Femur (tissue), 1 donor: ENCODE results near the gene C12orf42.
"Not testable (repeated sequence)": the region's sequence is repeated elsewhere in the genome, so short reads cannot be mapped to it uniquely, and the experiment has no call there.

ENCODE experiments used
- DNase-seq: peaks from one replicate; pipeline ENCODE4 v3.0.0-alpha.2; 2017

C12orf42 gene

DNA sequence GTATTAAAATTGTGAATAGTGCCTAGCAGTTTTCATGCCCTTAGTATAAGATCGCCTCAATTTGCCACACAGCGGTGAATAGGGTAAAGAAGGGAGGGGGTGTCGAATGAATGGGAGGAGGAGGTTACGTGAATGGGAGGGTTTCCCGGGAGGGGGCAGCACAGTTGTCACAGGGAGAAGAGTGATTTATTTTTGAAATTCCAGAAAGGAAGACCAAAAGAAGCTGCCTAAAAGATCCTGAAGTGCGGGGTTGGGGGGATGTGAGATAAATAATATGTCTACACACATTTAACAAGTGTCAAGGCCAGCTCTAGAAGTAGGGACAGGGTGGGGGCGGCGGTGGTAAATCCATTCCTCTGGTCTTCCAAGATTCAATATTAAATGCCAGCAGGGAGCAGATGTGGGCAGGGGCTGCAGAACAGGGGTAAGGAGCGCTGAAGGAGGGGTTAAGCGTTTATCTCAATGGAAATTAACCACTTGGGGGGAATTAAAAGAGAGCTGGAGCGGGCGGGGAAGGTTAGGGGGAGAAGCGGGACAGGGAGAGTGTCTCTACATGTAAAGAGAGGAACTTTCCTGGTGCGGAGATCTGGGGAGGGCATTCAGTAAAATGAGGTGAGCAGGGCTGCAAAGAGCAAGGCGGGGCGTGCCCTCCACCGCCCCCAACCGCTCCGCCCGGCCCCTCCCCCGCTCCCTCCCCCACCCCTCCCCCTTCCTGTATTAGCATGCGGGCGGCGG lies 867 bp downstream of the C12orf42 start:
- DNase-seq, result no peak

- no peak for DNase-seq
Observed at GRCh38 chr12:103494051-103494733, 1.6 kb downstream of the C12orf42 start.

- no peak for DNase-seq
Observed at GRCh38 chr12:103493199-103493598, 2.6 kb downstream of the C12orf42 start.

DNA sequence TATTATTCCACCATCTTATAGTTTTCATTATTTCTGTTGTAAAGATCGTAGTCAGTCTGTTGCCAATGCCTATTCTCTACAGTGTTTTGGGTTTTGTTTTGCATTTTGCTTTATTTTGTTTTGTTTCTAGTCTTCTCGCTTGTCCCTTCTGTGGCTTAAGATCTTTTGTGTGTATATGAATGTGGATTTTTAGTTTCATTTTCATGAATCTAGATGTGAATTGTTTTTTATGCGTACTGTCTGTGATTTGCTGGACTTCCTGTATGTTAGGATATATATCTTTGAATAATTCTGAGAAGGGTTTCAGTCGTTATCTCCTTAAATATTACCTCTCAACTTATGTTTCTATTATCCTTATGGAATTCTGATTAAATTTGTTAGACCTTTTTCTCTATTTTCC lies 13.4 kb downstream of the C12orf42 start:
- DNase-seq, result no peak

GRCh38 chr12:103475073-103475472 lies 20.7 kb downstream of the C12orf42 start:
- no peak for DNase-seq

- DNase-seq, result no peak
Observed at GRCh38 chr12:103470664-103471063, 25.1 kb downstream of the C12orf42 start.

- DNase-seq, result no peak
Observed at GRCh38 chr12:103469719-103470118, 26.0 kb downstream of the C12orf42 start.

GRCh38 chr12:103468837-103469236 lies 26.9 kb downstream of the C12orf42 start:
- DNase-seq, result no peak

DNA sequence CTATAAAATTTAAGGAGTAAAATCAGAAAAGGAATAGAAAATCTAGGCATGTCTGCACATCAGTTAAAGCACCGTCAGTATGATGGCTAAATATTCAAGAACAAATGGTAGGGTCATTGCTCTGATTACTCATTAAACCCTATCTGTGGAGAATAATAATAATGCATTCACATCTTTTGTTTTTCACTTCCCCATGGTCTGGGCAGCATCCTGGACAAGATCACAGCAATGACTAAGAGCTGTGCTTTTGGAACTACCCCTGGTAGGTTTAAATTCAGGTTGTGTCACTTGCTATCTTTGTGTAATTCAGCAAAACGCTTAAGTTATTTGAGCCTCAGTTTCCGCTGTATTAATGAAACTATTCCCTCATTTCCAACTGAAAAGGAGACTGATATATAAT lies 33.1 kb downstream of the C12orf42 start:
- no peak for DNase-seq

DNA sequence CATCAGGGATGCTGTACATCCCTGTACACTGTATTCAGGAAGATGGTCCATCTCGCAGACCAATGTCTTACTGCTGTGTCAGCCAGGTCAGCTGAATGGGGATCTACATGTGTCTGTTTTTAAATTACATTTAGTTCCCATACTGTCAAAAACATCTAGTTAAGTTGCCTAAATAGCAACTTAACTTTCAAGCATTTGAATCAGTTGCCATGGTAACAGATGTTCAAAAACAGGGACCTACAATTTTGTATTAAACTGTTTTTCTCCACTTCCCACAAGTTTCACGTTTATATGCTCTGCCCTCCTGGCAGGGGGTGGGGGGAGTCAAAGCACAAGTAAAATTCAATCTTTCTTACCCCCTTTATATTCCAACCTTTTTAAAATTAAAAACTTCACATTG lies 38.3 kb downstream of the C12orf42 start:
- DNase-seq, result no peak

GRCh38 chr12:103456006-103456405 lies 39.8 kb downstream of the C12orf42 start:
- DNase-seq, result no peak

DNA sequence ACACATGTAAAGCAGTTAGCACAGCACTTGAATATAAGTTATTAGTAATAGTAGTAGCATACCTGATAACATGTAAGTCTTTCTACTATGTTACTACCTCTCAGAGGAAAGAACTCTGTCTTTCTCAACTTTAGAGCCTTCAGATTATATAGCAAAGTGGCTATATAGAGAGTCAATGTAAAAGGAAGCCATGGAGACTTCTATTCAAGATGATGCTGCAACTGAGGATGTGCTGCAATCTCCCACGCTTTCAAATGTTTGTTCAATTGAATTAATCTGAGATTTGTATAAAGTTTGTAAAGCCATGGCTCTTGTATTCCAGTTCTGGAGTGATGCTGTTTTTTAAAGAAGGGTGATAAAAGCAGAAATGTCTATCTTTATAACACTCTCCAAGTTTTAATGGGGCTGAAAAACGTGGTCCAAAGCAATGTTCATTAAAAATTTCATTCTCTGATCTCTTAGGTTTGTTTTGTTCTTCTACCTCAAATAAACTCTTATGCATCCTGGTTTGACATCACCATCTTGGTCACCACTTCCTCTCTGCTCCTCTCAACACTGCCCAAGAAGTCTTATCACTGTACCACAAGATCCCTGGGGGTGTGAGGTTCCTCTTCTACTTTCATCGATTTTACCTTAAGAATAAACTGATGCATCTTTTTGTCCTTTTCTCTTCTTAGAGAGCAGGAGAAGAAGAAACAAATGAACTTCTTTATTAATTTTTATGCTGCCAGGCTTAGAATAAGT lies 40.6 kb downstream of the C12orf42 start:
- DNase-seq, result no peak

DNA sequence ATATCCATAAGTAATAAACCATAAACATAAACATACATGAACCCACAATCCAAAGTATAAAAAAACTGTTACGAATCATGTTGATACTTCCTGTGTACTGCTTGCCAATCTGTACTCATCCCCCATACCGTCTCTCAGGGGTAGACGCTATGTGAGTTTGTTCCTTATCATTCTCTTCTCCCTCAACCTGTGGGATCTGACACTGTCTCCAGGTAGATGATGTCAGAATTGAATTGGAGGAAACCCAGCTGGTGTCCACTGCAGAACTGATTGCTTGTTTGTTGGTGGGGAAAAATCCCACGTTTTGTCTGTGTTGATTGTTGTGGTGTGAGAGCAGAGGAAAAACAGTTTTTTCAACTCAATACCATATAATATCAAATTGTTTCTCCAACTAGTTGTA lies 50.8 kb downstream of the C12orf42 start:
- DNase-seq, result no peak

DNA sequence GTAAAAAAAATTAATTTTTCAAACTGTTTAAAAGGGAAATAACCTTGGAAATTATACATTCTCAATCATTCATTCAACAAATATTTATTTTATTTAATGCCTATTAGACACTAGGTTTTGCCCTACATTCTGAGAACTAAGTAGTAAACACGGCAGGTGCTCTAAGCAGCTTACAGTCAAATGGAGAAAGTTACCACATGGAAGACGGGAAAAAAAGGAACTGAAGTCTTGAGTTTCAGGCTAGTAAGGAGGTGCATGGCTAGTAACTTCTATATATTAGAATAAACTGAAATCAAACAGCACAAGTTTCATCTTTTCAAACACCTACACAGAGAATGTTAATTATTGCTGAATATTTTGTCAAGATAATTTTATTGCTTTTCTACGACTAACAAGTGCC lies 52.9 kb downstream of the C12orf42 start:
- no peak for DNase-seq

GRCh38 chr12:103442182-103442555 lies 53.6 kb downstream of the C12orf42 start:
- no peak for DNase-seq

- no peak for DNase-seq
Observed at GRCh38 chr12:103441437-103442181, 54.2 kb downstream of the C12orf42 start.

GRCh38 chr12:103434165-103435105 lies 61.3 kb downstream of the C12orf42 start:
- not testable (repeated sequence) for DNase-seq

GRCh38 chr12:103431950-103432349 lies 63.8 kb downstream of the C12orf42 start:
- no peak for DNase-seq

- no peak for DNase-seq
Observed at GRCh38 chr12:103431387-103431786, 64.4 kb downstream of the C12orf42 start.

GRCh38 chr12:103425674-103426073 lies 70.1 kb downstream of the C12orf42 start:
- not testable (repeated sequence) for DNase-seq

DNA sequence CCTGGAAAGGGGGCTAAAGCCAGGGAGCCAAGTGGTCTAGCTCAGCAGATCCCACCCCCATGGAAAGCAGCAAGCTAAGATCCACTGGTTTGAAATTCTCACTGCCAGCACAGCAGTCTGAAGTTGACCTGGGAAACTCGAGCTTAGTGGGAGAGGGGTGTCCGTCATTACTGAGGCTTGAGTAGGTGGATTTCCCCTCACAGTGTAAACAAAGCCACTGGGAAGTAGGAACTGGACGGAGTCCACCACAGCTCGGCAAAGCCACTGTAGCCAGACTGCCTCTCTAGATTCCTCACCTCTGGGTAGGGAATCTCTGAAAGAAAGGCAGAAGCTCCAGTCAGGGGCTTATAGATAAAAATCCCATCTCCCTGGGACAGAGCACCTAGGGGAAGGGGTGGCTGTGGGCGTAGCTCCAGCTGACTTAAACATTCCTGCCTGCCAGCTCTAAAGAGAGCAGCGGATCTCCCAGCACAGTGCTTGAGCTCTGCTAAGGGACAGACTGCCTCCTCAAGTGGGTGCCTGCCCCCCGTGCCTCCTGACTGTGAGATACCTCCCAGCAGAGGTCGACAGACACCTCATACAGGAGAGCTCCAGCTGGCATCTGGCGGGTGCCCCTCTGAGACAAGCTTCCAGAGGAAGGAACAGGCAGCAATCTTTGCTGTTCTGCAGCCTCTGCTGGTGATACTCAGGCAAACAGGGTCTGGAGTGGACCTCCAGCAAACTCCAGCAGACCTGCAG lies 70.8 kb downstream of the C12orf42 start:
- DNase-seq, result not testable (repeated sequence)
